Left hindlimb (tissue), 1 donor: ENCODE data around the gene SMARCAL1.

Source experiments
- DNase-seq: peaks from one replicate; pipeline ENCODE4 v3.0.0-alpha.2; 2018

The SMARCAL1 gene

DNA sequence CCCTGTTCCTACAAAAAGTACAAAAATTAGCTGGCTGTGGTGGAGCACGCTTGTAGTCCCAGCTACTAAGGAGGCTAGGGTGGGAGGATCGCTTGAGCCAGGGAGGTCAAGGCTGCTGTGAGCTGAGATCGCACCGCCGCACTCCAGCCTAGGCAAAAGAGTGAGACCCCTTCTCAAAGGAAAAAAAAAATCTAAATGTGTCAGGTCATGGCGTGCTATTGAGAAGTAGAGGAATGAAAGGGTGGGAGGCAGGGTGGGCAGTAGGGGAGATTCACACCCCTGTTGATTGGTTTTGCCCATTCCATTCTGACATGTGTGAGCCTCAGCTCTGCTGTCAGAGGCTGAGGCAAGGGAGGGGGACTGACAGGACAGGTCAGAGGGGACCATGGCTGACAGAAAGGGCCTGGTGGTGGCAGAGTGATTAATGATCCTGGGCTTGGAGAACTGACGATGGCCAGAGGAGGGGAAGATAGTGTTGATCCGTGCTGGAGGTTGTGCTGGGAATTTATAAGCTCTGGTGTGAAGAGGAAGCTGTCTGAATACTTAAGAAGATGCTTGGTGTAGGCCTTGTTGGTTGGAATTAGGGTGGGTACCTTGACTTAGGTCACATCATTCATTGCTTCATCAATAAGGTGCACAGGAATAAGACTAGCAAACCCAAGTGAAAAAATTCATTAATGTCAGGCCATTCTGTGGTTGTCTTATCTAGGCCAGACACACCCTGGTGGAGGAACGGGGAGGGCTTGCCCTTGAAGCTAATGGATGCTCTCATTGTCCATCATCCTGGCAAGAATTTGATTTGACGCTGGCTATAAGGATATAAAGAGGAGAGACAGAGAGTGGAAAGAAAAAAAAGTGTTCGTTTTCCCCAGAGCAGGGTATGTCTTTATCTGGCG, 19.1 kb upstream of the SMARCAL1 start:
- no peak for DNase-seq

DNA sequence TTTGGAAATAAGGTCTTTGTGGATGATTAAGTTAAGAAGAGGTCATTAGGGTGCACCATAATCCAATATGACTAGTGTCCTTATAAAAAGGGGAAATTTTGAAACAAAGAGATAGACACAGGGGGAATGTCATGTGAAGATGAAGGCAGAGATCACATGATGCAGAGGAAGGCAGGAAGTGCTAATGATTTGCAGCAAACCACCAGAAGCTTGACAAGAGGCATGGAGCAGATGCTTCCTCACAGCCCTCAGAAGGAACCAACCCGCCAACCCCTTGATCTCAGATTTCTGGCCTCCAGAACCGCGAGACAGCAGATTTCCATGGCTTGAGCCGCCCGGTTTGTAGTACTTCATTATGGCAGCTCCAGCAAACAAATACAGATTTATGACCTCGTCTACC, 17.4 kb upstream of the SMARCAL1 start:
- DNase-seq, result no peak

DNA sequence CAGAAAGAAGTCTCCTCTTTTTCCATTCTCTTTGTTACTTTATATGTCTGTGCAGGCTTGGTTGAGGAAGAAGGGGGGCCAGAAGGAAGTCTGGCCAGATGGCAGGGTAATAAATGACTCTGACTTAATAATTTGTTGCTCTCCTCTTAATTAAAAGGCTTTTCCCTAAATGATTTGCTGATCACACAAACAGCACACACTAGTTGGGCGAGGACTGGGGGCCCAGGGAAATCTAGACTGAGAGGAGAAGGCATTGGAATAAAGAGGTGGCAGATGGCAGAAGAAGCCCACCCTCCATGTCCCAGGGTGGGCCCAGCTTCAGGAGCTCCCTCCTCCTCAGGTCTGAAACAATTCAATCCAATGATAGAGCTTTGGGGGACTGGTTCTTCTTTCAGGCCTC, 12.7 kb upstream of the SMARCAL1 start:
- DNase-seq, result no peak

DNA sequence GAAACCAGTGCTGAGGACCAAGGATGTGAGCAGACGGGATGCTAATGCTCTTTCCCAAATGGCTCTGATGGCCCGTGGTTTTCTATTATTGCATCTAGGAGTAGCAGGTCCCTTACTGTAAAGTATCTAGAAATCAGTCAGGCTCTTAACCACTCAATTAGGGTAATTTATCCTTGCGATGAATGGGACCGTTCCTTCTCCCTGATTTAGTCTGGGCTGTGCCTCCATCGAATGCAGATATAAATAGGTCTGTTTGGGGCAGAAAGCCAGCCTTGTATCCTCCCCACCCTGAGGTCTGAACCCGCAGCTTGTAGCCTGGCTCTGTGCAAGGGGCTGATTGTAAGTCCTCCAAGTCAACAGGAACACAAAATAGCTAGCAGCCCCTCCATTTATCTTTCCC, 9.5 kb upstream of the SMARCAL1 start:
- DNase-seq, result no peak

DNA sequence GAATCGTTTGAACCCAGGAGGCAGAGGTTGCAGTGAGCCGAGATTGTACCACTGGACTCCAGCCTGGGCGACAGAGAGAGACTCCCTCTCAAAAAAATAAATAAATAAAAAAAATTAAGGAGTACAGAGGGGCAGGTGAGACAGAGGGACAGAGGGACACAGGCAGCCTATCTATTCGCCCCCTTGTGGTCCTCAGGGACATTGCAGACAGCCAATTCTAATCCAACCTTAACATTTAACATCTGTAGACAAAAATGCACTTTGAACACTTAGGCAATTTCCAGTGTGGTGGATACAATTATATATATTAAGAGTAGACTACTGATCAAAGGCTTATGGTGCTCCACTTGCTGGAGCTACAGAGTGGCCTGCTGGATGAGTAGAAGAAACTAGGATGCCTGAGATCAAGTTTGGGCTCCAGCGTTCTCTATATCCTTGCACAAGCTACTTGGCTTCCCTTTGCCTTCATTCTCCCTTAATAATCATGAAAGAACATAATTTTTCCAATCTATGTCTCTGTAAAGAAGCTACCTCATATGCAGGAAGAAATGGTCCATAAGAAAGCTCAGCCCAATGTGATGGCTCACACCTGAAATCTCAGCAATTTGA, 8.2 kb upstream of the SMARCAL1 start:
- no peak for DNase-seq

DNA sequence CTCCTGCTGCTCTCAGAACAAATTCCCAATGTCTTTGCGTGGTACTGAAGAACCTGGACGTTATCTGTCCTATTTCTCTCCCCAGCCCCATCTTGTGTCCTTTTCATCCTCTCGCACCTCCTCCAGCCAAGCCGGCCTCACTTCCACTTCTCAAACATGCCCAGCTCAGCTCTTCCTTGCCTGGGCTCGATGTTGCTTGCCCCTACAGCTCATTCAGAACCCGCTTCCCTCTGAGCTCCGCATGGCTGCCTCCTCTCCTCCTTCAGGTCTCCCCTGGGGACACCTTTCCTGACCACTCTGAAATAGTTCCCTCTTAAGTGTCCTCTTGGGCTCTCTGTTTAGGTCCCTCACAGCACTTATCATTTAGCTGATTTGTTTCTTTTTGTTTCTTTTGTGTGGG, 6.7 kb upstream of the SMARCAL1 start:
- DNase-seq, result no peak

DNA sequence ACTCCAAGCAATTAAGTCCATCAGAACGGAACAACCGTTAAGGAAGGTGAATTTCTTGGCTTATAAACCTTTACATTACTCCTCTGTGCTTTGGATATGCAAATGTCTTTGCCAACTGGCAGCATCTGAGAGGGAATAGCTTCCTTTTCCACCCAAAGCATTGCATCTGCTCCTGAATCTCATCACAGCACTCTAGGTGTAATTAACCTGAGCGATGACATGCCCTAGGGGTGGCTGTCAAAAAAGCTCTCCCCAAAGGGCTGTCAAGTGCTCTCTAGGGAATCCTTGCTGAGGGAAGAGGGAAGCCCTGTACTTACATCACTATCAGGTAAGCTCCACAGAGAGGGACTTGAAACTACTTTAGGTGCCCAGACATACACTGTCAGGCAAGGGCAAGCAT, 5.5 kb upstream of the SMARCAL1 start:
- DNase-seq, result no peak

DNA sequence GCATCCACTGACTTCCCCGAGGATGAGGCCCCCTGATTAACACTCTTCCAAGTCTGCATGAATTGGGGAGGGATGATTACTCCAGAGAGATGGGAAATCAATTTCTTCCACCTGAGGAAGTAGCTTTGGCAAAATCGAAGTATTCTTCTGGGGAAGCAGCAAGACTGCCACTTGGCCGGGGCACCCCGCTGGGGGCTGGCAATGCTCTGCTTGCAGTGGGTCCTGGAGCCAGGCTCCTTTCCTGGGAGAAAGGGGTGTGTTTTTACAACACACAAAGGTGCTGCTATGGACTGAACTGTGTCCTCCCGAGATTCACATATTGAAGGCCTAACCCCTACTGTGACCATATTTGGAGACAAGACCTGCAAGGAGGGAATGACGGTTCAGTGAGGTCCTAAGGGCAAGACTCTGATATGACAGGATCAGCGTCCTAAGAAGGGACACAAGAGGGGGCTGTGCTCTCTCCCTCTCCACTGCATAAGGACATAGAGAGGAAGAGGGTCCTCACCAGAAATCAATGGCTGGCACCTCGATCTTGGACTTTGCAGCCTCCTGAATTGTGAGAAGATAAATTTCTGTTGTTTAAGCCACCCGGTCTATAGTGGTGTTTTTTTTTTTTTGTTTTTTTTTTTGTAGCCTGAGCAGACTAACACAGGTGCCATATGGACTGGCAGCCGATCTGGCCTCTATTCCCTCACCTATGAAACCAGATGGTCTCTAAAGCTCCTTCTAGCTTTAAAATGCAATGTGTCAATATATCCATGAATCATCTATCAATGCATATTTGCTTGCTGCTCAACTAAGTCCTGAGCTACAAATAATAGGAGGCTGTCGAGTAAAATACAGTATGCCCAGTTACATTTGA, 3.6 kb upstream of the SMARCAL1 start:
- no peak for DNase-seq

DNA sequence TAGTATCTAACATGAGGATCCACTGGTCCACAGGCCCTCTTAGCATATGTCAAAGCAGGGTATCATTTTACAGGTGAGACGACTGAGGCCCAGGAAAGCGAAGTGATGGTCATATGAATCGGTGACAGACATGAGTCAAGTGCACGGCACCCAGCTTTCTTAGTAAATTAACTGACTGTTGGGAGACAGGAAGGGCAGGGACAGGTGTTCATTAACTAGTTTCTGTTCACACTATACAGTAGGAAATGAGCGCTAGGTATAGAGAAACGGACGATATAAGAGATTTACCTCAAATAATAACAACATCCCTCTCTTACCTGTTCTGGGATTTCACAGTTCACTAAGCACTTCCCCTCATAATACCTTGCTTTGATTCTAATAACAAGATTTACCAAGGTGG, 1.7 kb upstream of the SMARCAL1 start:
- no peak for DNase-seq

DNA sequence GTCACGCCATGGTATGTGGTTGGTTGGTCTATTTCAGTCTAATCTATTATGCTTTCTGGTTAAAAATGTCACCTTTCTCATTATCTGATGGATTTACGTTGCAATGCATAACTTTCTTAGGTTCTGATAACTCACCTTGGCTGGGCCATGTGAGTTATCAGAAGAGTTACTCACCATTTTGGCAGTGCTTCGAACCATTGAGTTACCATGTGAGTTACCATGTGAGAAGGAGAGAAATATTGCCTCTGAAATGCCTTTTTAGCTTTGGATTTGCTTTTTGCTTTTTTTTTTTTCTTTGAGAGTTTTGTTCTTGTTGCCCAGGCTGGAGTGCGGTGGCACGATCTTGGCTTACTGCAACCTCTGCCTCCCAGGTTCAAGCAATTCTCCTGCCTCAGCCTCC, 1.6 kb downstream of the SMARCAL1 start:
- no peak for DNase-seq

DNA sequence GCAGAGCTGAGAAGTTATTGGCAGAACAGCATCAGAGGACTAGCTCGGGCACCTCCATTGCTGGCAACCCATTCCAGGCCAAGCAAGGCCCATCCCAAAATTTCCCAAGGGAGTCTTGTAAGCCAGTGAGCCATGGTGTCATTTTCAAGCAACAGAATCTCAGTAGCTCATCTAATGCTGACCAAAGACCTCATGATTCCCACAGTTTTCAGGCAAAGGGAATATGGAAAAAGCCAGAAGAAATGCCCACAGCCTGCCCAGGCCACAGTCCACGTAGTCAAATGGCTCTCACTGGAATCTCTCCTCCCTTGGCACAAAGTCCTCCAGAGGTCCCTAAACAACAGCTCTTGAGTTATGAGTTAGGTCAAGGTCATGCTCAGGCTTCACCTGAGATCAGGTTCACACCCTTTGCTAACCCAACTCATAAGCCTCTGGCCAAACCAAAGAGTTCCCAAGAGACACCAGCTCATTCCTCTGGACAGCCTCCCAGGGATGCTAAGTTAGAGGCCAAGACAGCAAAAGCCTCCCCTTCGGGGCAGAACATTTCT, 2.6 kb downstream of the SMARCAL1 start:
- no peak for DNase-seq

DNA sequence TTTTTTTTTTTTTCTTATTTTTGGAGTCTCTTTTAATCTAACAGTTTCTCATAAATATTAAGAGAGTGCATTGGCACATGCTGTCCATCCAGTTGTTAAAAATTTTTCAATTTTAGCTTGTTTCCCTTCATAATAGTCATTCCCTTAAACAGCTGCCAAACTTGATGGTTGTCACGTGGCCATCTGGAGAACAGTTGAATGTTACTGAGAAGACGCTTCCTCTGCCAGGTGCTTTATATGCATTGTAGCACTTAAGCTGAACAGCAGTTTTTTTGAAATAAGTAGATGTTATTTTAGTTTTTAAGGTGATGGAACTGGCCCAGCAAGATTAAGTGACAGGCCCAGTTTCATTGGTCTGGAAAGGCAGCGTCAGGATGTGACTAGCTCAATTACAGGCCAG, 3.3 kb downstream of the SMARCAL1 start:
- peak; percentile 36 for DNase-seq

DNA sequence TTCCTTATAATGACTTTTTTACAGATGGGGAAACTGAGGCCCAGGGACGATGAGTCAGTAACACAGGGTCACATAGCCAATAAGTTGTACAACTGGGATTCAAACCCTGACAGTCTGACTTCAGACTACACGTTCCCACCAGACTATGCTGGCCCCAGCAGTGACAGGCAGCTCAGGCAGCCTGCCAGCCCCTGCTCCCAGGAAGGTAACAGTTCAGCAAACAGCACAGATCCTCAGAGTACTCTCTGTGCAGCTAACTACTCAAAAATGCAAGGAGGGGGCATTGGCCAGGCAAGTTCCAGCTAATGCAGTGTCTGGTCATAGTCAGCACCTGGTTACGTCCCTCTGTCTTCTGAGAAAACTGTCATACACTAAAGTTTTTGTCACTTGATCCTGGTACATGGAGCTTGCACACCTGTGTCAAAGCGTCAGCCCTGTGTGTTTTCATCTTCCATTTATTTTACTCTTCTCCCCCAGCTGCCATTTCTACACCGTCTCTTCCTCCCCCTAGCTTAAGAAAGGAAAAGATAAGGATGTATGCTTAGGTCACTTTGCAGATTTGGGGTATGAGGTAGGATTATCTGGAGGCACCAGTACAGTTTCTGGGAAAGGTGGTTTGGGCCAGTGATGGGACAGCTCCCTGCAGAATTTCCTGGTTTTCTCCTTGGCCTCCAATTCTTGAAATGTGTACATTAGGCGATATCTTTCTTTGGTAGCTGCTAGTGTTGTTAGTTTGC, 4.5 kb downstream of the SMARCAL1 start:
- DNase-seq, result no peak

DNA sequence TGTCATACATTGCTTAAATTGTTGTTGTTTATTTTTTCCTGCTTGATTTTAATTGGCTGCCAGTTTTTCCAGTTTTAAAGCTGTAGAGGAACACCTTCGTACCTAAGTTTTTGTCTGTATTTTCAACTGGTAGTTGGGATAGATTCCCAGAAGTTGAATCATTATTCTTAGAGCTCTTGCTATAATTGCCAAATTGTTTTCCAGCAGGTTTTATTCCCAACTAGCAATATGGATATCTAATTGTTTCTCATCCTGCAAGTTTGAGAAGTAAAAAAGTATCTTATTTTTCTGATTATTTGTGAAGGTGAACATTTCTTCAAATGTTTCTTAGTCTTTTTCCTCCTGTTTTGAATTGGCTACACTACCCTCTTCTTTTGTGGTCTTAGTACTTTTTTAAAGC, 6.7 kb downstream of the SMARCAL1 start:
- DNase-seq, result no peak

DNA sequence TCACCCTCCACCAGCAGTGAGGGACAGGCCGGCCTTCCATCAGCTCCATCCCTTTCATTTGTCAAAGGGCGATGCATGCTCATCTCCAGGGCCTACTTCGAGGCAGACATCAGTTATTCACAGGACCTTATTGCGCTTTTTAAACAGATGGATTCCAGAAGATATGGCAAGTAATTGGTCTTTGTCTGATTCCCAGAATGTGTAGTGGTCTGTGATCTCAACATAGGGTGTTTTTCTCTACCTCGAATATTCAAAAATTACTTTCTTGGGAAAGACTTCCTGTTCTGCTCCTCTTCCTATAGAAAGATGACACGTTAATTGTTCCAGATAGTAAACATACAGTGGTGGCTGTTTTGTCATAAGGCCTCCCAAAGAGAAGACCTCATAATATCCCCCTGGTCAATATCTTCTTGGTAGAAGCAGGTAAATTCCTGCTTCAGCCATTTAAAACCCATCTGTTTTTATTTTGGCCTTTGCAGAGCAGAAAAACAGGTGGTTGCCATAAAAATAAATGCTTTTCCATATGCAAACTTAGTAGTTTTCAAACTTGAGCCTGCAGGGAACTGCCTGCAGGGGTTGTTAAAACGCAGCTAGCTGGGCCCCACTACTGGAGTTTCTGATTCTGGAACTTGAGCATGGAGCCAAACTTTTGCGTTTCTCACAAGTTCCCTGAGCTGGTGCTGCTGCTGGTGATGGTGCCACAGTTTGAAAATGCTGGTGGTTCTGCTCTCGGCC, 8.2 kb downstream of the SMARCAL1 start:
- DNase-seq, result peak; percentile 44

DNA sequence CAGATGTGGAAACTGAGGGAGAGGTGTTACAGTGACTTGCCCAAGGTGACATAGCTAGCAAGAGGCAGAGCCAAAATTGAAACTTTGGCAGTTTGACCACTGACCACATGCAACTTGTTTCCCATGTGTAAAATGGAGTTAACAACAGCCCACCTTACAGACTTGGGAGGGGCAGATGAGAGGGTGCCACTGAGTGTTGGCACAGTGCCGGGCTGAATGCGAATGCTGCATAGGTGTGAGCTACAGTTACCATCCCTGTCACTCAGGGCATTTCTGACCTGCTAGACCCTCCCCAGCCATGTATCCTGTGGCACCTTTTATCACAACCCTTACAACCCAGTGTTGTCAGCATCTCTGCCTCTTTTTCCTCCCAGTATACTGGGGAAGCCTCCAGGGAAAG, 10.8 kb downstream of the SMARCAL1 start:
- no peak for DNase-seq

DNA sequence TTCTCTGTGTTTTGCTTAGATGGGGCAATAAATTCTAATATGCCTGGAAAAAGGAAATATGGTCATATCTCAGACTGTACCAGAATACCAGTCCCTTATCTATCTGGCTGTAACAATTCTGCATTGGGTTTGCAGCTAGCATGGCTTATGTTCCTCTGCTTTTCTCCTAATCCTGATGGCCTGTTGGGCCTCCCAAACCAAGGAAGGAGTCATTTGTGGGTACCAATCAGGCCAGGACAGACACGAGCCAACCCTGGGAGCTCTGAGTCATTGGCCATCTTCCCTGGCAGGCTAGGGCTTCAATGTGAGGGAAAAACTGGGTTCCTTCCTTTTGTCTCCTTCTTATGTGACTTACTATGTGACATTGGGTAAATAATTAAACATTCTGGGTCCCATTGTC, 12.0 kb downstream of the SMARCAL1 start:
- DNase-seq, result no peak

DNA sequence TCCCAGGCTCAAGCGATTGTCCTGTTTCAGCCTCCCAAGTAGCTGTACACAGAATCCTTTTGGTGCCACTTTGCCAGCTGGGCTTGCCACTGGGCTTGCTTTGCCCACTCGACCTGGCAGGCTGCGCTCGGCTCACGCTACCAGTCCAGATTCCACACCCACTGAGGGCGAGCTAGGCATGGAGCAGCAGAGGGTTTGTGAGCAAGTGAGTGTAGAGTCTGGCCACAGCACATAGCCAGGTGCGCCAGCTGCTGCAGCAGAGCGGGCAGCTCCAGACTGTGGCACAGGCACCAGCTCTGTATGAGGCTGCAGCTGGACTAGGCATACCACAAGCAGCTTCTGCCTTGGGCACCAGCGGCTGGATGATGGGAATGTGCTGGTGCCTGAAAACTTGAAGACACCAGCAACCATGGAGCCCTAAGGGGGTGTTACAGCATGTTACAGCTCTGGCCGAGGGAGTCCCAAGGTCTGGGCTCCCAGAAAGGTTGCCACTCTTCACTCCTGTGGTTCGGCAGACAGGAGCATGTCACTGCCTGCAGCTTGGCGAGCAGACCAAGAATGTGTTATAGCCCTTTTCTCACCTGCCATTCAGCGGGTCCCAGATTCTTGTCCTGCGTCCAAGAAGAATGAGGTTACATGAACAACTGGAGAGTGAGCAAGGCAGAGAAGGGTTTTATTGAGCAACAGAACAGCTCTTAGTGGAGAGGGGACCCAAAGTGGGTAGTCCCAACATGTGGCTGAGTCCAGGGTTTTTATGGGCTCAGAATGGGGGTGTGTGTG, 12.9 kb downstream of the SMARCAL1 start:
- DNase-seq, result no peak

DNA sequence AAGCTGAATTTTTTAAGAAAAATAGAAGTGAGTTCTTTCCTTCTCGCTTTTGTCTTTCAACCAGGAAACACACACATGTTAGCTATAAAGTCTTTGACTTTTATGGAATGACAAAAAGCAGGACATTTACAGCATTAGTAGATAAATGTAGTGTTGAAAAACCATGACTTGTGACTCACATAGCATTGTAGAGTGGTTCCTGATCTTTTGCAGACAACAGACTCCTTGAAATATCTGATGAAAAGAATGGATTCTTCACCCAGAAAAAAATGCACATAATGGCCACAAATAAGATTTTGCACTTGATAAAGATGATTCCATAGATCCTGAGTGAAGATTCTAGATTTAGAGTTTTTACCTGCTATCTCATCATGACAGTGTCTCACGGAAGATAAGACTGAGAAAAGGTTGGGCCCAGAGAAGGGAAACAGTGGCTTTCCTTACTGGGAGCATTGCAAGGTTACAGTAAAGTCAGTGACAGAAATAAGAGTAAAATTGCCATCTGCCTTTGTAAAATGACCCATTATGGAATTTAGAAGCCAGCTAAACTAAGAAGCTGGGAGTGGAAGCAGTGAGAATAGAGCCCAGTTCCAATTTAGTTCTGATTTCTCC, 14.0 kb downstream of the SMARCAL1 start:
- no peak for DNase-seq

DNA sequence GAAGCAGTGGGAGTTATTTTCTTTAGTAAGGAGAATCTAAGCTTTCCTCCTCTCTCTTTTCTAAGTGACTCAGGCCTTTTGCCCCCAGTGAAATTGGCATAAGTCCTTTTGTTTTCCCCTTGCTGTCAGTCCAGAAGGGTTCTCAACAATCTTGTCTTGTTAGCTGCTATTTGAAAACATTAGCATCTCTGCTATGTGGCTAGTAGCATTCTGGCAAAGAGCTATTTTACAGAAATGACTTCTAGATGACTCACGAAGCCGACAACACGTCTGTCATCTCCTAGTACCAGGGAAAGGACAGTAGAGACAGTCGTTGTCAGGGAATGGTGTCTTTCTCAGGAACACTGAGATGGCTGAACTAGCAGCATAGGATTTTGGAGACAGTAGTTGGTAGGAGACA, 14.7 kb downstream of the SMARCAL1 start:
- DNase-seq, result no peak
